SK-N-SH treated with all-trans-retinoic acid at 6 μM for 48 hours (cell line): ENCODE measurements around the gene HOXA2.

Experiments
- CSDC2 ChIP-seq: fragments of 250-450 bp; sonication (Bioruptor Pico); IDR thresholded peaks from 2 replicates; pipeline ENCODE4 v1.5.0; 2020; ENCODE audit warnings: mild to moderate bottlenecking, moderate library complexity
- ISL1 ChIP-seq: fragments of 250-450 bp; sonication (Bioruptor Pico); IDR thresholded peaks from 2 replicates; pipeline ENCODE4 v2.1.2; 2022; ENCODE audit warnings: mild to moderate bottlenecking, moderate library complexity
- PATZ1 ChIP-seq: fragments of 250-450 bp; sonication (Bioruptor Pico); IDR thresholded peaks from 2 replicates; pipeline ENCODE4 v1.8.0; 2020; ENCODE audit warnings: mild to moderate bottlenecking, moderate library complexity, borderline replicate concordance
- PPARA ChIP-seq: fragments of 250-450 bp; sonication (Bioruptor Pico); IDR thresholded peaks from 2 replicates; pipeline ENCODE4 v1.5.0; 2020; ENCODE audit warnings: mild to moderate bottlenecking, borderline replicate concordance
- RARB ChIP-seq: fragments of 250-450 bp; sonication (Bioruptor Pico); IDR thresholded peaks from 2 replicates; pipeline ENCODE4 v1.8.0; 2021; ENCODE audit warnings: mild to moderate bottlenecking, moderate library complexity
- ZFP3 ChIP-seq: fragments of 250-450 bp; sonication (Bioruptor Pico); IDR thresholded peaks from 2 replicates; pipeline ENCODE4 v1.5.0; 2020; ENCODE audit warnings: mild to moderate bottlenecking, moderate library complexity
- ZNF70 ChIP-seq: fragments of 450-650 bp; formaldehyde crosslinking; IDR thresholded peaks from 2 replicates; pipeline ENCODE4 v1.5.0; 2020; ENCODE audit warnings: mild to moderate bottlenecking, moderate library complexity
- TF ChIP-seq, protein P1 (sequence below): fragments of 250-450 bp; sonication (Bioruptor Pico); IDR thresholded peaks from 2 replicates; pipeline ENCODE4 v1.8.0; 2021; ENCODE audit warnings: low read depth, mild to moderate bottlenecking, moderate library complexity, borderline replicate concordance
- TF ChIP-seq, protein P2 (sequence below): fragments of 250-450 bp; sonication (Bioruptor Pico); IDR thresholded peaks from 2 replicates; pipeline ENCODE4 v1.5.1; 2020; ENCODE audit warnings: low read depth, mild to moderate bottlenecking, moderate library complexity

DNA sequence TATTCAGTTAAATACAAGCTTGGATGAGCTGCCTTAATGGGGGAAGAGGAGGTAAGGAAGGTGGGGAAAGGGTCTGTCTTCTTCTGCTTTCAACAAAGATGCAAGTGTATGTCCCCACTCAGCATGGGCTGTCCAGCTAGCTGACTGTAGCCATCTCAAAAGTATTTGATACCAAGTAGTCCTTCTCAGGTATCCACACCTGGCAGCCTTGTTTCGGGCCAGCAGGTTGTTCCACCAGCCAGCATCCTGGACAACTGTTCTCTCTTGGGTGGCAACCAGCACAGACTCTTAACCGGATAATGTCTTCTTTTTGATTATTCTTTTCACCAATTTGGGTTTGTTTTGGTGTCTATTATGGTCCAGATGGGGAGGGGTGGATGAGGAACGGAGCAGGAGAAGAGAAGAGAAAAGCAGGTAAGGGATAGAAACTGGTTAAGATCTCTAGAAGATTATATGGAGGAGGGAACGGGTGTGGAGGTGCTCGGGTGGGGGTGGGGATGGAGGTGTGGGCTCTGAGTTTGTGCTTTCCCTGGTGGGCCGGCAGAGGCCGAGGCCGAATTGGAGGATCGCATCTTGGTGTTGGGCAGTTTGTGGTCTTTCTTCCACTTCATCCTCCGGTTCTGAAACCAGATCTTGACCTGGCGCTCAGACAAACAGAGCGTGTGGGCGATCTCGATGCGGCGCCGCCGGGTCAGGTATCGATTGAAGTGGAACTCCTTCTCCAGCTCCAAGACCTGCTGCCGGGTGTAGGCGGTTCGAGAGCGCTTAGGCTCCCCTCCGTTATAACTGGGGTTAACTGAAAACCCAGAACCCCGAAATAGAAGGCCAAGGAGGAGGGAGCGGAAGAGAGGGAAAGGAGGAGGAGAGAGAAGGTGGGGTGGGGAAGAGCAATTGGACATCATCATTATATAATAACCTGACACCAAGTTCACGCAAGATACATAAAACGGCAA, 26.6 kb upstream of the HOXA2 start:
- TF ChIP-seq PATZ1 (no peak), ISL1 (CRISPR knock-in tag) (no peak), CSDC2 (CRISPR knock-in tag) (no peak), ZNF70 (no peak), RARB (CRISPR knock-in tag) (no peak), ZFP3 (CRISPR knock-in tag) (no peak), PPARA (CRISPR knock-in tag) (no peak)
- TF ChIP-seq, protein P1, sequence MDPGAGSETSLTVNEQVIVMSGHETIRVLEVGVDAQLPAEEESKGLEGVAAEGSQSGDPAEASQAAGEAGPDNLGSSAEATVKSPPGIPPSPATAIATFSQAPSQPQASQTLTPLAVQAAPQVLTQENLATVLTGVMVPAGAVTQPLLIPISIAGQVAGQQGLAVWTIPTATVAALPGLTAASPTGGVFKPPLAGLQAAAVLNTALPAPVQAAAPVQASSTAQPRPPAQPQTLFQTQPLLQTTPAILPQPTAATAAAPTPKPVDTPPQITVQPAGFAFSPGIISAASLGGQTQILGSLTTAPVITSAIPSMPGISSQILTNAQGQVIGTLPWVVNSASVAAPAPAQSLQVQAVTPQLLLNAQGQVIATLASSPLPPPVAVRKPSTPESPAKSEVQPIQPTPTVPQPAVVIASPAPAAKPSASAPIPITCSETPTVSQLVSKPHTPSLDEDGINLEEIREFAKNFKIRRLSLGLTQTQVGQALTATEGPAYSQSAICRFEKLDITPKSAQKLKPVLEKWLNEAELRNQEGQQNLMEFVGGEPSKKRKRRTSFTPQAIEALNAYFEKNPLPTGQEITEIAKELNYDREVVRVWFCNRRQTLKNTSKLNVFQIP (CRISPR knock-in tag): no peak
- TF ChIP-seq, protein P2, sequence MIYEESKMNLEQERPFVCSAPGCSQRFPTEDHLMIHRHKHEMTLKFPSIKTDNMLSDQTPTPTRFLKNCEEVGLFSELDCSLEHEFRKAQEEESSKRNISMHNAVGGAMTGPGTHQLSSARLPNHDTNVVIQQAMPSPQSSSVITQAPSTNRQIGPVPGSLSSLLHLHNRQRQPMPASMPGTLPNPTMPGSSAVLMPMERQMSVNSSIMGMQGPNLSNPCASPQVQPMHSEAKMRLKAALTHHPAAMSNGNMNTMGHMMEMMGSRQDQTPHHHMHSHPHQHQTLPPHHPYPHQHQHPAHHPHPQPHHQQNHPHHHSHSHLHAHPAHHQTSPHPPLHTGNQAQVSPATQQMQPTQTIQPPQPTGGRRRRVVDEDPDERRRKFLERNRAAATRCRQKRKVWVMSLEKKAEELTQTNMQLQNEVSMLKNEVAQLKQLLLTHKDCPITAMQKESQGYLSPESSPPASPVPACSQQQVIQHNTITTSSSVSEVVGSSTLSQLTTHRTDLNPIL (CRISPR knock-in tag): no peak
